ENCODE data around the gene INSR. TPM values are rescaled to one million over a fixed set of nuclear protein-coding genes. Genes with fewer than 3 reads are reported as not detected.

The INSR gene
- total RNA-seq, 2 experiments from 2014 or later = 3.7 to 3.9 TPM

GRCh38 chr19:7224995-7225394, 69.2 kb downstream of the INSR start:
- no peaks in the 10 kb centered on the region for H3K9me3 Mint-ChIP-seq
- H3K27ac Mint-ChIP-seq = no peak overlapping the region
- intact Hi-C loops (cut with micrococcal nuclease) = no loop called here
- H3K4me3 Mint-ChIP-seq = no peak overlapping the region
- no peaks in the 10 kb centered on the region for H3K27me3 Mint-ChIP-seq (ENCODE audit: low read depth)
- peaks cover 8% of the 10 kb centered on the region for H3K4me1 Mint-ChIP-seq (ENCODE audit: low read depth)
- no peaks in the 10 kb centered on the region for H3K36me3 Mint-ChIP-seq (ENCODE audit: low read depth)
- CTCF ChIA-PET = no interaction called here
- DNase-seq = no peak

GRCh38 chr19:7224209-7224686, 70.0 kb downstream of the INSR start:
- Mint-ChIP-seq H3K4me3 (no peak overlapping the region), H3K27me3 (ENCODE audit: low read depth) (no peaks in the 10 kb centered on the region), H3K36me3 (ENCODE audit: low read depth) (no peaks in the 10 kb centered on the region), H3K4me1 (ENCODE audit: low read depth) (peaks cover 9% of the 10 kb centered on the region), H3K9me3 (no peaks in the 10 kb centered on the region), H3K27ac (no peak overlapping the region)
- no peak for DNase-seq
- intact Hi-C loops (cut with micrococcal nuclease) = no loop called here
- CTCF ChIA-PET = interaction anchor here (0.7 kb wide), 1 partner anchor 21 kb away, joined by 3 read pairs; no protein-coding TSS in a partner anchor

GRCh38 chr19:7223429-7223828, 70.8 kb downstream of the INSR start:
- Mint-ChIP-seq H3K4me1 (ENCODE audit: low read depth) (peaks cover 9% of the 10 kb centered on the region), H3K9me3 (no peaks in the 10 kb centered on the region), H3K27me3 (ENCODE audit: low read depth) (no peaks in the 10 kb centered on the region), H3K4me3 (no peak overlapping the region), H3K27ac (no peak overlapping the region), H3K36me3 (ENCODE audit: low read depth) (no peaks in the 10 kb centered on the region)
- CTCF ChIA-PET = no interaction called here
- intact Hi-C loops (cut with micrococcal nuclease) = no loop called here
- DNase-seq = no peak

GRCh38 chr19:7219056-7219455, 75.2 kb downstream of the INSR start:
- Mint-ChIP-seq H3K4me1 (ENCODE audit: low read depth) (peaks cover 31% of the 10 kb centered on the region), H3K36me3 (ENCODE audit: low read depth) (no peaks in the 10 kb centered on the region), H3K27ac (no peak overlapping the region), H3K9me3 (no peaks in the 10 kb centered on the region), H3K27me3 (ENCODE audit: low read depth) (no peaks in the 10 kb centered on the region), H3K4me3 (no peak overlapping the region)
- DNase-seq = no peak
- intact Hi-C loops (cut with micrococcal nuclease) = no loop called here
- CTCF ChIA-PET = interaction anchor here (0.6 kb wide), 1 partner anchor 10 kb away, joined by 4 read pairs; no protein-coding TSS in a partner anchor

- Mint-ChIP-seq H3K9me3 (no peaks in the 10 kb centered on the region), H3K36me3 (ENCODE audit: low read depth) (no peaks in the 10 kb centered on the region), H3K27ac (no peak overlapping the region), H3K4me3 (no peak overlapping the region), H3K4me1 (ENCODE audit: low read depth) (peaks cover 39% of the 10 kb centered on the region), H3K27me3 (ENCODE audit: low read depth) (no peaks in the 10 kb centered on the region)
- CTCF ChIA-PET = no interaction called here
- intact Hi-C loops (cut with micrococcal nuclease) = no loop called here
- DNase-seq = no peak
Measured at GRCh38 chr19:7217861-7218260, 76.4 kb downstream of the INSR start.

- Mint-ChIP-seq H3K9me3 (no peaks in the 10 kb centered on the region), H3K36me3 (ENCODE audit: low read depth) (no peaks in the 10 kb centered on the region), H3K27me3 (ENCODE audit: low read depth) (no peaks in the 10 kb centered on the region), H3K4me3 (no peak overlapping the region), H3K4me1 (ENCODE audit: low read depth) (peaks cover 39% of the 10 kb centered on the region), H3K27ac (peak overlapping the region; percentile 18)
- CTCF ChIA-PET = interaction anchor here (0.7 kb wide), 1 partner anchor 8 kb away, joined by 4 read pairs; no protein-coding TSS in a partner anchor
- intact Hi-C loops (cut with micrococcal nuclease) = loop anchor here (1.0 kb wide), 1 partner anchor 37 kb away; no protein-coding TSS in a partner anchor
- peak; percentile 75 for DNase-seq
Measured at GRCh38 chr19:7216373-7216902, 77.8 kb downstream of the INSR start.

GRCh38 chr19:7215176-7215575, 79.0 kb downstream of the INSR start:
- Mint-ChIP-seq H3K9me3 (no peaks in the 10 kb centered on the region), H3K27ac (peak overlapping the region; percentile 54), H3K4me1 (ENCODE audit: low read depth) (peaks cover 41% of the 10 kb centered on the region), H3K4me3 (no peak overlapping the region), H3K36me3 (ENCODE audit: low read depth) (no peaks in the 10 kb centered on the region), H3K27me3 (ENCODE audit: low read depth) (no peaks in the 10 kb centered on the region)
- intact Hi-C loops (cut with micrococcal nuclease) = no loop called here
- CTCF ChIA-PET = no interaction called here
- no peak for DNase-seq

- Mint-ChIP-seq H3K4me1 (ENCODE audit: low read depth) (peaks cover 45% of the 10 kb centered on the region), H3K36me3 (ENCODE audit: low read depth) (no peaks in the 10 kb centered on the region), H3K4me3 (no peak overlapping the region), H3K27me3 (ENCODE audit: low read depth) (no peaks in the 10 kb centered on the region), H3K27ac (peak overlapping the region; percentile 54), H3K9me3 (no peaks in the 10 kb centered on the region)
- CTCF ChIA-PET = interaction anchor here (0.7 kb wide), 1 partner anchor 15 kb away, joined by 3 read pairs; no protein-coding TSS in a partner anchor
- intact Hi-C loops (cut with micrococcal nuclease) = no loop called here
- no peak for DNase-seq
Measured at GRCh38 chr19:7214324-7215089, 79.7 kb downstream of the INSR start.

GRCh38 chr19:7213628-7214323, 80.4 kb downstream of the INSR start:
- Mint-ChIP-seq H3K4me1 (ENCODE audit: low read depth) (peaks cover 48% of the 10 kb centered on the region), H3K9me3 (no peaks in the 10 kb centered on the region), H3K27me3 (ENCODE audit: low read depth) (no peaks in the 10 kb centered on the region), H3K4me3 (no peak overlapping the region), H3K27ac (peak overlapping the region; percentile 10), H3K36me3 (ENCODE audit: low read depth) (no peaks in the 10 kb centered on the region)
- DNase-seq = peak; percentile 50
- CTCF ChIA-PET = interaction anchor here (0.6 to 0.7 kb wide), 2 partner anchors 15 to 608 kb away, joined by 3 to 4 read pairs; no protein-coding TSS in a partner anchor
- intact Hi-C loops (cut with micrococcal nuclease) = no loop called here

- H3K27ac Mint-ChIP-seq = no peak overlapping the region
- no peaks in the 10 kb centered on the region for H3K27me3 Mint-ChIP-seq (ENCODE audit: low read depth)
- no peaks in the 10 kb centered on the region for H3K36me3 Mint-ChIP-seq (ENCODE audit: low read depth)
- H3K4me3 Mint-ChIP-seq = no peak overlapping the region
- DNase-seq = no peak
- intact Hi-C loops (cut with micrococcal nuclease) = no loop called here
- peaks cover 55% of the 10 kb centered on the region for H3K4me1 Mint-ChIP-seq (ENCODE audit: low read depth)
- H3K9me3 Mint-ChIP-seq = no peaks in the 10 kb centered on the region
- CTCF ChIA-PET = interaction anchor here (0.5 kb wide), 1 partner anchor 48 kb away, joined by 7 read pairs; no protein-coding TSS in a partner anchor
Measured at GRCh38 chr19:7211191-7211951, 82.8 kb downstream of the INSR start.

GRCh38 chr19:7210359-7210758, 83.9 kb downstream of the INSR start:
- no peak overlapping the region for H3K4me3 Mint-ChIP-seq
- H3K27ac Mint-ChIP-seq = no peak overlapping the region
- no peaks in the 10 kb centered on the region for H3K27me3 Mint-ChIP-seq (ENCODE audit: low read depth)
- H3K9me3 Mint-ChIP-seq = no peaks in the 10 kb centered on the region
- intact Hi-C loops (cut with micrococcal nuclease) = no loop called here
- no peaks in the 10 kb centered on the region for H3K36me3 Mint-ChIP-seq (ENCODE audit: low read depth)
- DNase-seq = no peak
- CTCF ChIA-PET = no interaction called here
- peaks cover 48% of the 10 kb centered on the region for H3K4me1 Mint-ChIP-seq (ENCODE audit: low read depth)
